ENCODE results near the gene MUC20. TPM values are rescaled to one million over a fixed set of nuclear protein-coding genes. Genes with fewer than 3 reads are reported as not detected.
"Not testable (repeated sequence)": the region's sequence is repeated elsewhere in the genome, so short reads cannot be mapped to it uniquely, and the experiment has no call there.

MUC20 gene
- total and polyA plus RNA-seq, 3 donors from 2014 or later: 10.3 to 16.2 (median 13.8) TPM

GRCh38 chr3:195709676-195710085, 11.1 kb upstream of the MUC20 start:
- 92 to 96% methylated on average over 6 of the region's 6 CpGs for WGBS, 2 donors
- Histone ChIP-seq H3K9me3 (no peaks in the 10 kb centered on the region), H3K27me3 (no peaks in the 10 kb centered on the region), H3K27ac (no peak overlapping the region), H3K36me3 (ENCODE audit: low read depth, missing control alignments) (no peaks in the 10 kb centered on the region), H3K4me3 (no peak overlapping the region), H3K4me1 (no peaks in the 10 kb centered on the region)
- DNase-seq: no peak
- TF ChIP-seq CTCF (IDR thresholded peaks at IDR 0.05): no peak
- TF ChIP-seq POLR2A (IDR thresholded peaks at IDR 0.05): no peak
- intact Hi-C loops (cut with DNase I; ENCODE audit: low total_unique reads): no loop called here

GRCh38 chr3:195710126-195710905, 10.5 kb upstream of the MUC20 start:
- H3K4me1 ChIP-seq; H3K36me3 ChIP-seq (ENCODE audit: low read depth, missing control alignments); H3K27me3 ChIP-seq; H3K9me3 ChIP-seq; H3K4me3 ChIP-seq; H3K27ac ChIP-seq; DNase-seq; intact Hi-C loops (cut with DNase I; ENCODE audit: low total_unique reads): not testable (repeated sequence)
- WGBS, 2 donors: 57 to 66% methylated on average over 6 of the region's 6 CpGs

- H3K27ac ChIP-seq; intact Hi-C loops (cut with DNase I; ENCODE audit: low total_unique reads); H3K9me3 ChIP-seq; H3K4me1 ChIP-seq; H3K4me3 ChIP-seq; H3K36me3 ChIP-seq (ENCODE audit: low read depth, missing control alignments); H3K27me3 ChIP-seq; DNase-seq: not testable (repeated sequence)
- 58 to 68% methylated on average over 2 of the region's 2 CpGs for WGBS, 2 donors
Measured at GRCh38 chr3:195711091-195711812, 9.5 kb upstream of the MUC20 start.

GRCh38 chr3:195711813-195712534, 8.8 kb upstream of the MUC20 start:
- Histone ChIP-seq H3K9me3 (no peaks in the 10 kb centered on the region), H3K4me3 (no peak overlapping the region), H3K27ac (no peak overlapping the region), H3K36me3 (ENCODE audit: low read depth, missing control alignments) (no peaks in the 10 kb centered on the region), H3K27me3 (no peaks in the 10 kb centered on the region), H3K4me1 (no peaks in the 10 kb centered on the region)
- TF ChIP-seq CTCF (IDR thresholded peaks at IDR 0.05) (no peak), POLR2A (IDR thresholded peaks at IDR 0.05) (no peak)
- DNase-seq: no peak
- 85 to 91% methylated on average over 12 of the region's 12 CpGs for WGBS, 2 donors
- intact Hi-C loops (cut with DNase I; ENCODE audit: low total_unique reads): no loop called here

GRCh38 chr3:195712535-195712910, 8.3 kb upstream of the MUC20 start:
- DNase-seq; H3K4me1 ChIP-seq; intact Hi-C loops (cut with DNase I; ENCODE audit: low total_unique reads); H3K27ac ChIP-seq; H3K27me3 ChIP-seq; H3K4me3 ChIP-seq; H3K9me3 ChIP-seq; H3K36me3 ChIP-seq (ENCODE audit: low read depth, missing control alignments): not testable (repeated sequence)
- 78 to 83% methylated on average over 8 of the region's 8 CpGs for WGBS, 2 donors

GRCh38 chr3:195713150-195713549, 7.6 kb upstream of the MUC20 start:
- H3K9me3 ChIP-seq; H3K27me3 ChIP-seq; DNase-seq; intact Hi-C loops (cut with DNase I; ENCODE audit: low total_unique reads); H3K4me3 ChIP-seq; H3K4me1 ChIP-seq; H3K27ac ChIP-seq; H3K36me3 ChIP-seq (ENCODE audit: low read depth, missing control alignments): not testable (repeated sequence)
- WGBS, 2 donors: 28% methylated on average over 6 to 8 of the region's 9 CpGs

Data from testis (tissue), 3 donors.